Measurements from ENCODE around the gene GPX6.

GPX6 gene

DNA sequence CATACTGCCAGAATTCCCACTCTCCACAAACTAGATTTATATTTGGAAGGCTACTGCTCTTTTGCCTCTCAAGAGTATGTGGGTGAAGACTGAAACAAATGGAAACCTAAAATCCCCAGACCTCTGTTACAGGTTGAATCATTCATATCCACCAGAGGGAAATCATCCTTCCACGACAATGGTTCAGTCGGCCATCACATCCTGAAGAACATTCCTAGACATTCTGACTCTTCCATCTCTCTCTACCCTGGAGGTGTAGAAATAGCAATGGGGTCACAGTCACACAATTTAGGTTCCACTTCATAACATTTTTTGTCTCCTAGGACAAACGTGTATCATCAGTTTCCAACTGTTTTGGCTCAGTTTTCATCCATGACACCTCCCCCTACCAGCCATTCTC, 18.7 kb upstream of the GPX6 start:
- H3K27ac ChIP-seq (ENCODE audit: low read length) = no peak overlapping the region
- H3K27me3 ChIP-seq (ENCODE audit: low read depth, low read length) = no peaks in the 10 kb centered on the region

GRCh38 chr6:28531479-28532128, 16.0 kb upstream of the GPX6 start:
- Histone ChIP-seq H3K27me3 (ENCODE audit: low read depth, low read length) (0 out of 2 replicates have a peak, but pooled peaks cover 3% of the 10 kb centered on the region), H4K20me1 (ENCODE audit: insufficient read depth, low read length) (no peaks in the 10 kb centered on the region), H3K9me3 (ENCODE audit: insufficient read depth, low read length) (no peaks in the 10 kb centered on the region), H3K4me3 (ENCODE audit: low read length) (no peak overlapping the region), H3K4me2 (ENCODE audit: low read length) (no peak overlapping the region), H3K27ac (ENCODE audit: low read length) (no peak overlapping the region), H2AFZ (ENCODE audit: low read depth, low read length) (no peak overlapping the region), H3K36me3 (replicated peaks; ENCODE audit: low read depth, low read length) (no peaks in the 10 kb centered on the region), H3K79me2 (ENCODE audit: low read length) (no peaks in the 10 kb centered on the region), H3K4me1 (ENCODE audit: low read length) (no peaks in the 10 kb centered on the region), H3K9ac (ENCODE audit: low read length) (no peak overlapping the region)
- TF ChIP-seq EZH2phosphoT487 (IDR thresholded peaks at IDR 0.05; ENCODE audit: low read depth) (no peak), CTCF (IDR thresholded peaks at IDR 0.05; ENCODE audit: low read depth, low read length) (no peak)

More for the DNA sequence above, 18.7 kb upstream of the GPX6 start:
- Histone ChIP-seq H2AFZ (ENCODE audit: low read depth, low read length) (no peak overlapping the region), H3K9ac (ENCODE audit: low read length) (no peak overlapping the region), H3K79me2 (ENCODE audit: low read length) (no peaks in the 10 kb centered on the region), H3K4me2 (ENCODE audit: low read length) (no peak overlapping the region), H3K9me3 (ENCODE audit: insufficient read depth, low read length) (no peaks in the 10 kb centered on the region), H4K20me1 (ENCODE audit: insufficient read depth, low read length) (no peaks in the 10 kb centered on the region), H3K4me3 (ENCODE audit: low read length) (no peak overlapping the region), H3K4me1 (ENCODE audit: low read length) (no peaks in the 10 kb centered on the region), H3K36me3 (replicated peaks; ENCODE audit: low read depth, low read length) (no peaks in the 10 kb centered on the region)
- TF ChIP-seq EZH2phosphoT487 (IDR thresholded peaks at IDR 0.05; ENCODE audit: low read depth) = no peak
- TF ChIP-seq CTCF (IDR thresholded peaks at IDR 0.05; ENCODE audit: low read depth, low read length) = no peak

GRCh38 chr6:28530777-28531176, 15.2 kb upstream of the GPX6 start:
- Histone ChIP-seq H3K27ac (ENCODE audit: low read length) (no peak overlapping the region), H4K20me1 (ENCODE audit: insufficient read depth, low read length) (no peaks in the 10 kb centered on the region), H3K4me2 (ENCODE audit: low read length) (no peak overlapping the region), H3K79me2 (ENCODE audit: low read length) (no peaks in the 10 kb centered on the region), H3K9me3 (ENCODE audit: insufficient read depth, low read length) (no peaks in the 10 kb centered on the region), H2AFZ (ENCODE audit: low read depth, low read length) (no peak overlapping the region), H3K4me1 (ENCODE audit: low read length) (no peaks in the 10 kb centered on the region), H3K4me3 (ENCODE audit: low read length) (no peak overlapping the region), H3K9ac (ENCODE audit: low read length) (no peak overlapping the region), H3K27me3 (ENCODE audit: low read depth, low read length) (0 out of 2 replicates have a peak, but pooled peaks cover 3% of the 10 kb centered on the region), H3K36me3 (replicated peaks; ENCODE audit: low read depth, low read length) (no peaks in the 10 kb centered on the region)
- TF ChIP-seq CTCF (IDR thresholded peaks at IDR 0.05; ENCODE audit: low read depth, low read length) = no peak

DNA sequence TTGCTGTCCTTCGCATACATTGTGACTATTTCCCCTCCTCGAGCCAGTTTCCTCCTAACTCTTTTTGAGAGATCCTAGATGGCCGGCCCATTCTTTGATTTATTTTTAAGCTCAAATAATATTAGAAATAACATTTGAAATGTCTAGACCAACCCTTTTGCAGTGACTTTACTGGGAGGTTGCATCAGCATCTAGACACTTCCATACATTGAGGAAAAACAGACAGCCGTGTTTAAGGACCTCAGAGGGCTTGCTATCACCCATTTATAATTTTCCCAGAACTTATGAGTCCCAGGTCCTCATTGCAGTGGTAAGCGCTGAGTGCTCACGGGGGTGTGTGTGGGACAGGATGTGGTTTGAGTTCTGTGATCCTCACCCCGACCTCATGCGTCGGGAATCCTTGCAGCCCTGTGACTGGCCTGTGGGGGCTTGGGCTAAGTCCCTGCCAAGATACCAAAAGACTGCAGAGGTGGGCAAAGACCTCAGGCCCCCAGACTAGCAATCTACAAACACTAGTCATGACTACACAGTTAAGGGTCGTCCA, 10.0 kb upstream of the GPX6 start, which contains the start of gene GPX5:
TSS of gene GPX5 (plus strand) at position 386 of the 544 bp plus-strand sequence. CDS start at position 519, 133 bp downstream.
- Histone ChIP-seq H3K4me1 (ENCODE audit: low read length) (no peaks in the 10 kb centered on the region), H3K27me3 (ENCODE audit: low read depth, low read length) (0 out of 2 replicates have a peak, but pooled peaks cover 3% of the 10 kb centered on the region), H3K27ac (ENCODE audit: low read length) (no peak within 1 kb of the TSS), H3K9me3 (ENCODE audit: insufficient read depth, low read length) (no peaks in the 10 kb centered on the region), H3K4me3 (ENCODE audit: low read length) (no peak within 1 kb of the TSS), H3K4me2 (ENCODE audit: low read length) (no peak within 1 kb of the TSS), H2AFZ (ENCODE audit: low read depth, low read length) (no peak within 1 kb of the TSS), H4K20me1 (ENCODE audit: insufficient read depth, low read length) (no peaks in the 10 kb centered on the region), H3K36me3 (replicated peaks; ENCODE audit: low read depth, low read length) (no peaks in the 10 kb centered on the region), H3K79me2 (ENCODE audit: low read length) (no peaks in the 10 kb centered on the region), H3K9ac (ENCODE audit: low read length) (no peak within 1 kb of the TSS)
- TF ChIP-seq EZH2phosphoT487 (IDR thresholded peaks at IDR 0.05; ENCODE audit: low read depth) = no peak
- TF ChIP-seq CTCF (IDR thresholded peaks at IDR 0.05; ENCODE audit: low read depth, low read length) = no peak
